Body of pancreas (tissue), 4 donors: Measurements from ENCODE around the gene SLC2A8. TPM values are rescaled to one million over a fixed set of nuclear protein-coding genes. Genes with fewer than 3 reads are reported as not detected.

Source experiments
- ATAC-seq: fragments of 150-250 bp; one replicate; pipeline ENCODE4 v1.9.1; 2016
- DNase-seq, 4 donors: peaks; one replicate each; pipeline ENCODE4 v3.0.0-alpha.2; 2019
- H3K27ac ChIP-seq, 4 donors: fragments of 200-600 bp; sonication (generic); 1 replicate in 3 of 4; 2 replicates in 1 of 4; pipeline versions ENCODE4 v1.5.1 to v1.6.1; 2016 to 2019; ENCODE audit warnings: mild to moderate bottlenecking in 1 of 4, mixed read lengths in 1 of 4, moderate library complexity in 1 of 4
- H3K27me3 ChIP-seq, 2 donors: fragments of 200-600 bp; sonication (generic); one replicate each; pipeline ENCODE4 v1.6.0; 2016; ENCODE audit warnings: mild to moderate bottlenecking in 1 of 2
- H3K36me3 ChIP-seq, 2 donors: fragments of 200-600 bp; sonication (generic); replicated peaks in 1 of 2; 2 replicates each; pipeline ENCODE4 v1.5.1; 2016; ENCODE audit warnings: low read depth in 2 of 2; ENCODE audit not compliant: insufficient read depth in 1 of 2
- H3K4me1 ChIP-seq: fragments of 200-600 bp; sonication (generic); one replicate; pipeline ENCODE4 v1.6.0; 2016
- H3K4me3 ChIP-seq, 2 donors: fragments of 200-600 bp; sonication (generic); 1 replicate in 1 of 2; 2 replicates in 1 of 2; pipeline ENCODE4 v1.5.1; 2016 to 2019
- H3K9me3 ChIP-seq, 3 donors: fragments of 200-600 bp; sonication (generic); 1 replicate in 2 of 3; 2 replicates in 1 of 3; pipeline ENCODE4 v1.5.1; 2016
- CTCF ChIP-seq, 7 experiments: fragments of 450-650 bp in 4 of 7; fragments of 200-600 bp in 3 of 7; sonication (generic) in 3 of 7; IDR thresholded peaks; one replicate each; pipeline ENCODE4 v1.5.1; 2016 to 2019; ENCODE audit warnings: antibody characterized with exemption in 7 of 7
- POLR2A ChIP-seq, 3 donors: fragments of 450-650 bp; IDR thresholded peaks; one replicate each; pipeline ENCODE4 v1.6.1; 2016; ENCODE audit warnings: antibody characterized with exemption in 3 of 3, mild to moderate bottlenecking in 2 of 3
- WGBS, 2 donors: methylation state at CpG; one replicate each; pipeline ENCODE4 v1.1.5; 2017; 5-methylcytosine and 5-hydroxymethylcytosine counted together
- intact Hi-C: fragments of 100-400 bp; cut with DNase I; formaldehyde crosslinking; loops from one replicate; pipeline ENCODE4 v1.15.1; 2023
- total RNA-seq, 2 donors: library from RNA; depleted of rRNA; stranded (reverse); fragments of >200 nt; gene quantifications; one replicate each; pipeline ENCODE4 v1.1.0, GENCODE V29; 2016

The SLC2A8 gene
- total RNA-seq, 2 donors from 2014 or later: 10.9 to 18.2 TPM

- DNase-seq: no peak
- Histone ChIP-seq H3K36me3 (peaks cover 10 to 22% of the 10 kb centered on the region in 2 donors), H3K4me3 (no peak overlapping the region), H3K9me3 (no peaks in the 10 kb centered on the region), H3K27me3 (no peaks in the 10 kb centered on the region), H3K4me1 (peaks cover 39% of the 10 kb centered on the region), H3K27ac (peak overlapping the region in 1 of 4 donors; percentile 7)
- 79 to 93% methylated on average over 7 of the region's 7 CpGs for WGBS, 2 donors
- intact Hi-C loops: no loop called here
- ATAC-seq: no peak
- TF ChIP-seq POLR2A (IDR thresholded peaks at IDR 0.05) (no peak), CTCF (IDR thresholded peaks at IDR 0.05) (no peak)
Observed at GRCh38 chr9:127447416-127448111, 50.6 kb downstream of the SLC2A8 start.

GRCh38 chr9:127448112-127448805 is 51.3 kb downstream of the SLC2A8 start:
- Histone ChIP-seq H3K36me3 (peaks cover 10 to 20% of the 10 kb centered on the region in 2 donors), H3K9me3 (no peaks in the 10 kb centered on the region), H3K4me3 (no peak overlapping the region), H3K4me1 (peaks cover 46% of the 10 kb centered on the region), H3K27me3 (no peaks in the 10 kb centered on the region), H3K27ac (peak overlapping the region in 3 of 4 donors; percentile 77 to 90 (median 89))
- ATAC-seq (no peak), DNase-seq (no peak)
- intact Hi-C loops: no loop called here
- TF ChIP-seq POLR2A (IDR thresholded peaks at IDR 0.05): no peak
- TF ChIP-seq CTCF (IDR thresholded peaks at IDR 0.05): no peak
- 81 to 88% methylated on average over 8 of the region's 8 CpGs for WGBS, 2 donors

GRCh38 chr9:127449332-127449966 is 52.5 kb downstream of the SLC2A8 start:
- no peak for ATAC-seq
- Histone ChIP-seq H3K36me3 (peaks cover 7 to 18% of the 10 kb centered on the region in 2 donors), H3K27ac (peak overlapping the region in 3 of 4 donors; percentile 77 to 90 (median 89)), H3K4me1 (peaks cover 46% of the 10 kb centered on the region), H3K9me3 (no peaks in the 10 kb centered on the region), H3K27me3 (no peaks in the 10 kb centered on the region), H3K4me3 (peak overlapping the region in 1 of 2 donors; percentile 61)
- intact Hi-C loops: no loop called here
- TF ChIP-seq CTCF (IDR thresholded peaks at IDR 0.05) (no peak), POLR2A (IDR thresholded peaks at IDR 0.05) (no peak)
- WGBS, 2 donors: 26 to 38% methylated on average over 5 of the region's 5 CpGs
- no peak for DNase-seq

GRCh38 chr9:127450243-127450760 is 53.3 kb downstream of the SLC2A8 start:
- peak in 1 of 4 donors; percentile 39 for DNase-seq
- intact Hi-C loops: no loop called here
- peak; percentile 2 for ATAC-seq
- Histone ChIP-seq H3K4me3 (peak overlapping the region; percentile 49 to 61), H3K4me1 (peaks cover 46% of the 10 kb centered on the region), H3K36me3 (peaks cover 5 to 14% of the 10 kb centered on the region in 2 donors), H3K9me3 (no peaks in the 10 kb centered on the region), H3K27me3 (no peaks in the 10 kb centered on the region), H3K27ac (peak overlapping the region; percentile 77 to 90 (median 86))
- WGBS, 2 donors: 2 to 3% methylated on average over 14 of the region's 14 CpGs
- no peak for TF ChIP-seq POLR2A (IDR thresholded peaks at IDR 0.05)
- no peak for TF ChIP-seq CTCF (IDR thresholded peaks at IDR 0.05)
